Measurements from ENCODE around the gene AP1M1.

AP1M1 gene

DNA sequence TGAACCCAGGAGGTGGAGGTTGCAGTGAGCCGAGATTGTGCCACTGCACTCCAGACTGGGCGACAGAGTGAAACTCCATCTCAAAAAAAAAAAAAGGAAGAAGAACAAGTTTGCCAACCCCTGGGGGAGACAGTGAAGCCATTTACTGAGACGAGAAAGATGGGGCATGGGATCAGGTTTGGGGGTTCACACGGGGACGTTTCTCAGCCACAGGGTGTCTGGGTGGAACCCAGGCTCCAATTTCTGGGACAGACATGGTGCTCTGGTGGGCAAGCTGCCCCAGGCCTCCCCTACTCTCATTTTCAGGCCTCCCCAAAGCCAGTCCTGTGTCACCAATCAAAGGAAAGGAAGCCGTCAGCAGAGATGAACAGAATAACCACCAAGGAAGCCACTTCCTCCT is 40.8 kb upstream of the AP1M1 start:
- H3K56ac ChIP-seq (ENCODE audit: low read length): no peak overlapping the region
- H3K36me3 ChIP-seq (ENCODE audit: control insufficient read depth, insufficient read depth, low read length): no peaks in the 10 kb centered on the region
- H3K79me1 ChIP-seq (ENCODE audit: low read length): no peaks in the 10 kb centered on the region
- no peak overlapping the region for H3K4me3 ChIP-seq (ENCODE audit: low read length)
- DNase-seq: no peak
- H3K79me2 ChIP-seq (ENCODE audit: control insufficient read depth, insufficient read depth, low read length): no peaks in the 10 kb centered on the region
- H3K4me1 ChIP-seq (ENCODE audit: control insufficient read depth, low read depth, low read length): no peaks in the 10 kb centered on the region
- WGBS (ENCODE audit: extremely low coverage, insufficient coverage, low lambda C conversion rate): no CpG with 5 or more reads among the region's 6 CpGs
- no peak overlapping the region for H2AK5ac ChIP-seq (ENCODE audit: low read length)
- H2BK15ac ChIP-seq (replicated peaks; ENCODE audit: low read depth): no peak overlapping the region
- H3K27me3 ChIP-seq (ENCODE audit: insufficient read depth, low read length, poor library complexity): no peaks in the 10 kb centered on the region
- H3K18ac ChIP-seq (ENCODE audit: low read length): no peak overlapping the region
- no peak overlapping the region for H4K8ac ChIP-seq (ENCODE audit: low read depth, low read length)
- no peak overlapping the region for H3K9ac ChIP-seq (ENCODE audit: low read length)
- H3K23ac ChIP-seq (ENCODE audit: low read length): no peak overlapping the region
- no peak overlapping the region for H2BK5ac ChIP-seq (ENCODE audit: low read length)
- no peak overlapping the region for H3K4me2 ChIP-seq (ENCODE audit: low read length)
- H3K27ac ChIP-seq (ENCODE audit: low read depth, low read length): no peak overlapping the region
- H2BK120ac ChIP-seq (ENCODE audit: low read depth, low read length): no peak overlapping the region
- no peak overlapping the region for H4K5ac ChIP-seq (ENCODE audit: low read length)
- H3K4ac ChIP-seq (ENCODE audit: low read depth, low read length): no peak overlapping the region

DNA sequence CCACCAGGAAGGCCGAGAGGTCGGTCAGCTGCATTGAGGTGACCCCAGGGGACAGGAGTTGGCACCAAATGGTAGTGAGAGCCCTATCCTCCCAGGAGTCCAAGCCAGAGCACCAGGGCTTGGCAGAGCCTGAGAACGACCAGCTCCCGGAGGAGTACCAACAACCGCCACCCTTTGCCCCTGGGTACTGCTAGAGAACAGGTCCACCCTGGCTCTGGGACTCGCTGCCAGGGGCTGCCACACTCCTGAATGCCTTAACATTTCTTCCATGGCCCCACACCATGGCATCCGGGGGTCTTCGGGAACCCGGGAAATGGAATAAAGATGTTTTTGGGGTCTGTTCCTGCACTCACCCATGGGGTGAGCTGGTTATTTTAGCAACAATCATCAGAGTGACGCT is 40.1 kb upstream of the AP1M1 start:
- H4K5ac ChIP-seq (ENCODE audit: low read length): no peak overlapping the region
- no peak overlapping the region for H3K56ac ChIP-seq (ENCODE audit: low read length)
- no peak overlapping the region for H3K27ac ChIP-seq (ENCODE audit: low read depth, low read length)
- H3K4me1 ChIP-seq (ENCODE audit: control insufficient read depth, low read depth, low read length): no peaks in the 10 kb centered on the region
- no peak overlapping the region for H3K18ac ChIP-seq (ENCODE audit: low read length)
- H3K4me2 ChIP-seq (ENCODE audit: low read length): no peak overlapping the region
- H2BK15ac ChIP-seq (replicated peaks; ENCODE audit: low read depth): no peak overlapping the region
- H4K8ac ChIP-seq (ENCODE audit: low read depth, low read length): no peak overlapping the region
- no peaks in the 10 kb centered on the region for H3K27me3 ChIP-seq (ENCODE audit: insufficient read depth, low read length, poor library complexity)
- WGBS (ENCODE audit: extremely low coverage, insufficient coverage, low lambda C conversion rate): no CpG with 5 or more reads among the region's 10 CpGs
- no peak overlapping the region for H3K4me3 ChIP-seq (ENCODE audit: low read length)
- no peak overlapping the region for H3K23ac ChIP-seq (ENCODE audit: low read length)
- no peak for DNase-seq
- no peaks in the 10 kb centered on the region for H3K36me3 ChIP-seq (ENCODE audit: control insufficient read depth, insufficient read depth, low read length)
- H2BK120ac ChIP-seq (ENCODE audit: low read depth, low read length): no peak overlapping the region
- no peak overlapping the region for H2AK5ac ChIP-seq (ENCODE audit: low read length)
- H3K9ac ChIP-seq (ENCODE audit: low read length): no peak overlapping the region
- no peaks in the 10 kb centered on the region for H3K79me2 ChIP-seq (ENCODE audit: control insufficient read depth, insufficient read depth, low read length)
- H3K4ac ChIP-seq (ENCODE audit: low read depth, low read length): no peak overlapping the region
- H3K79me1 ChIP-seq (ENCODE audit: low read length): no peaks in the 10 kb centered on the region
- no peak overlapping the region for H2BK5ac ChIP-seq (ENCODE audit: low read length)

GRCh38 chr19:16159655-16160054 is 38.1 kb upstream of the AP1M1 start:
- Histone ChIP-seq H2BK15ac (replicated peaks; ENCODE audit: low read depth) (no peak overlapping the region), H2BK5ac (ENCODE audit: low read length) (no peak overlapping the region), H3K79me1 (ENCODE audit: low read length) (no peaks in the 10 kb centered on the region), H3K9ac (ENCODE audit: low read length) (no peak overlapping the region), H3K4ac (ENCODE audit: low read depth, low read length) (no peak overlapping the region), H2AK5ac (ENCODE audit: low read length) (no peak overlapping the region), H3K36me3 (ENCODE audit: control insufficient read depth, insufficient read depth, low read length) (no peaks in the 10 kb centered on the region), H3K27me3 (ENCODE audit: insufficient read depth, low read length, poor library complexity) (no peaks in the 10 kb centered on the region), H3K27ac (ENCODE audit: low read depth, low read length) (no peak overlapping the region), H3K18ac (ENCODE audit: low read length) (no peak overlapping the region), H2BK120ac (ENCODE audit: low read depth, low read length) (no peak overlapping the region), H4K5ac (ENCODE audit: low read length) (no peak overlapping the region), H3K4me3 (ENCODE audit: low read length) (no peak overlapping the region), H3K56ac (ENCODE audit: low read length) (no peak overlapping the region), H3K4me2 (ENCODE audit: low read length) (no peak overlapping the region), H3K79me2 (ENCODE audit: control insufficient read depth, insufficient read depth, low read length) (no peaks in the 10 kb centered on the region), H3K4me1 (ENCODE audit: control insufficient read depth, low read depth, low read length) (no peaks in the 10 kb centered on the region), H4K8ac (ENCODE audit: low read depth, low read length) (no peak overlapping the region), H3K23ac (ENCODE audit: low read length) (no peak overlapping the region)
- no peak for DNase-seq
- no CpG with 5 or more reads among the region's 5 CpGs for WGBS (ENCODE audit: extremely low coverage, insufficient coverage, low lambda C conversion rate)

DNA sequence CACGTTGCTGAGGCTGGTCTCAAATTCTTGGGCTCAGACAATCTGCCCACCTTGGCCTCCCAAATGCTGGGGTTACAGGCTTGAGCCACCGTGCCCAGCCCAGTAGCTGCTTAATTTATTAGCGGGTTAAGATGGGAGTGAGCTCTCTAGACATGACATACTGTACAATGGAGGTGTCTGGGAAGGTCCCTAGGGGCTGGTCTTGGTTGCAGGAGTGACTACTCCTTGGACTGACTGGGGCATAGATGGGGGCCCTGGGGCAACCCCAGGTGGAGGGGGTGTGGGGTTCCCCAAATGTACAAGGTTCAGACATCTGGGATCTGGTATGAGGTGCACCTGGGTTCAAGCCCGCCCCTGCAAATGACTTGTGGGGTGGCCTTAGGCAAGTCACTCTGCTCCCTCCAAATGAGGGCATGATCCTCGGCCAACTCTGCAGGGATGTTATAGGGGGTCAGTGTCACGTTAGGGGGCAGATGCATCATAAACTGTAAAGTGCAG is 37.2 kb upstream of the AP1M1 start:
- Histone ChIP-seq H4K8ac (ENCODE audit: low read depth, low read length) (no peak overlapping the region), H2BK5ac (ENCODE audit: low read length) (no peak overlapping the region), H3K36me3 (ENCODE audit: control insufficient read depth, insufficient read depth, low read length) (no peaks in the 10 kb centered on the region), H3K9ac (ENCODE audit: low read length) (no peak overlapping the region), H3K27me3 (ENCODE audit: insufficient read depth, low read length, poor library complexity) (no peaks in the 10 kb centered on the region), H3K4me3 (ENCODE audit: low read length) (no peak overlapping the region), H3K27ac (ENCODE audit: low read depth, low read length) (no peak overlapping the region), H4K5ac (ENCODE audit: low read length) (no peak overlapping the region), H2BK15ac (replicated peaks; ENCODE audit: low read depth) (no peak overlapping the region), H3K18ac (ENCODE audit: low read length) (no peak overlapping the region), H3K4me1 (ENCODE audit: control insufficient read depth, low read depth, low read length) (no peaks in the 10 kb centered on the region), H3K56ac (ENCODE audit: low read length) (no peak overlapping the region), H3K79me1 (ENCODE audit: low read length) (no peaks in the 10 kb centered on the region), H3K4ac (ENCODE audit: low read depth, low read length) (no peak overlapping the region), H3K79me2 (ENCODE audit: control insufficient read depth, insufficient read depth, low read length) (no peaks in the 10 kb centered on the region), H2BK120ac (ENCODE audit: low read depth, low read length) (no peak overlapping the region), H2AK5ac (ENCODE audit: low read length) (no peak overlapping the region), H3K23ac (ENCODE audit: low read length) (no peak overlapping the region), H3K4me2 (ENCODE audit: low read length) (no peak overlapping the region)
- WGBS (ENCODE audit: extremely low coverage, insufficient coverage, low lambda C conversion rate): no CpG with 5 or more reads among the region's 6 CpGs
- DNase-seq: no peak

- Histone ChIP-seq H3K4me1 (ENCODE audit: control insufficient read depth, low read depth, low read length) (no peaks in the 10 kb centered on the region), H3K4me3 (ENCODE audit: low read length) (no peak overlapping the region), H4K5ac (ENCODE audit: low read length) (no peak overlapping the region), H3K27me3 (ENCODE audit: insufficient read depth, low read length, poor library complexity) (no peaks in the 10 kb centered on the region), H3K18ac (ENCODE audit: low read length) (no peak overlapping the region), H3K56ac (ENCODE audit: low read length) (no peak overlapping the region), H3K79me1 (ENCODE audit: low read length) (no peaks in the 10 kb centered on the region), H2BK5ac (ENCODE audit: low read length) (no peak overlapping the region), H3K79me2 (ENCODE audit: control insufficient read depth, insufficient read depth, low read length) (no peaks in the 10 kb centered on the region), H2AK5ac (ENCODE audit: low read length) (no peak overlapping the region), H3K4me2 (ENCODE audit: low read length) (no peak overlapping the region), H3K23ac (ENCODE audit: low read length) (no peak overlapping the region), H4K8ac (ENCODE audit: low read depth, low read length) (no peak overlapping the region), H3K27ac (ENCODE audit: low read depth, low read length) (no peak overlapping the region), H3K4ac (ENCODE audit: low read depth, low read length) (no peak overlapping the region), H3K36me3 (ENCODE audit: control insufficient read depth, insufficient read depth, low read length) (no peaks in the 10 kb centered on the region), H2BK15ac (replicated peaks; ENCODE audit: low read depth) (no peak overlapping the region), H3K9ac (ENCODE audit: low read length) (no peak overlapping the region), H2BK120ac (ENCODE audit: low read depth, low read length) (no peak overlapping the region)
- peak; percentile 34 for DNase-seq
- no CpG with 5 or more reads among the region's 14 CpGs for WGBS (ENCODE audit: extremely low coverage, insufficient coverage, low lambda C conversion rate)
These were observed 36.7 kb upstream of the AP1M1 start for GRCh38 chr19:16160943-16161560.

DNA sequence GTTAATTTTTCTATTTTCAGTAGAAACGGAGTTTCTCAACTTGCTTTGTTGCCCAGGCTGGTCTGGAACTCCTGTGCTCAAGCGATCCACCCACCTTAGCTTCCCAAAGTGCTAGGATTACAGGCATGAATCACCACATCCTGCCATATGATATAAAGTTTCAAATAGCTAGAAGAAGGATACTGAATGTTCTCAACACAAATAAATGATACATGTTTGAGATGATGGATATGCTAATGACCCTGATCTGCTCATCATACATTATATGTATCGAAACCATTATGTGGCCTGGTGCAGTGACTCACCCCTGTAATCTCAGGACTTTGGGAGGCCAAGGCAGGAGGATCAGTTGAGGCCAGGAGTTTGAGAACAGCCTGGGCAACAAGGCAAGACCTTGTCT is 35.9 kb upstream of the AP1M1 start:
- H2BK5ac ChIP-seq (ENCODE audit: low read length): no peak overlapping the region
- H3K56ac ChIP-seq (ENCODE audit: low read length): no peak overlapping the region
- H3K27me3 ChIP-seq (ENCODE audit: insufficient read depth, low read length, poor library complexity): no peaks in the 10 kb centered on the region
- H3K79me1 ChIP-seq (ENCODE audit: low read length): no peaks in the 10 kb centered on the region
- H2AK5ac ChIP-seq (ENCODE audit: low read length): no peak overlapping the region
- no peak overlapping the region for H3K27ac ChIP-seq (ENCODE audit: low read depth, low read length)
- no peak overlapping the region for H3K18ac ChIP-seq (ENCODE audit: low read length)
- no peaks in the 10 kb centered on the region for H3K79me2 ChIP-seq (ENCODE audit: control insufficient read depth, insufficient read depth, low read length)
- H3K9ac ChIP-seq (ENCODE audit: low read length): no peak overlapping the region
- H3K36me3 ChIP-seq (ENCODE audit: control insufficient read depth, insufficient read depth, low read length): no peaks in the 10 kb centered on the region
- no peak overlapping the region for H3K4me3 ChIP-seq (ENCODE audit: low read length)
- no peak overlapping the region for H3K23ac ChIP-seq (ENCODE audit: low read length)
- no peak overlapping the region for H3K4me2 ChIP-seq (ENCODE audit: low read length)
- H4K8ac ChIP-seq (ENCODE audit: low read depth, low read length): no peak overlapping the region
- H2BK15ac ChIP-seq (replicated peaks; ENCODE audit: low read depth): no peak overlapping the region
- no peak for DNase-seq
- no CpG with 5 or more reads among the region's 3 CpGs for WGBS (ENCODE audit: extremely low coverage, insufficient coverage, low lambda C conversion rate)
- H2BK120ac ChIP-seq (ENCODE audit: low read depth, low read length): no peak overlapping the region
- H4K5ac ChIP-seq (ENCODE audit: low read length): no peak overlapping the region
- no peak overlapping the region for H3K4ac ChIP-seq (ENCODE audit: low read depth, low read length)
- no peaks in the 10 kb centered on the region for H3K4me1 ChIP-seq (ENCODE audit: control insufficient read depth, low read depth, low read length)
